Endothelial cell of umbilical vein (primary cell): ENCODE results near the gene CSF3. TPM values are rescaled to one million over a fixed set of nuclear protein-coding genes. Genes with fewer than 3 reads are reported as not detected.

Experiments
- BruUV-seq: library from RNA; stranded (reverse); fragments of 400-500 nt; replicated peaks from 2 replicates; lab custom pipeline; 2021; lab: Mats Ljungman, UMichigan
- CTCF ChIA-PET: fragments of 300-600, 350-600 bp; sonication (Branson Sonifier 250); formaldehyde crosslinking; loops from one replicate; lab custom pipeline; 2021; ENCODE audit warnings: antibody characterized with exemption, inconsistent platforms; lab: Charles Lee
- POLR2A ChIA-PET: fragments of 300-600, 350-600 bp; sonication (Branson Sonifier 250); formaldehyde crosslinking; loops from one replicate; lab custom pipeline; 2021; ENCODE audit warnings: antibody characterized with exemption, inconsistent platforms; lab: Charles Lee
- DNase-seq: peaks from one replicate; pipeline ENCODE4 v3.0.0-alpha.2; 2011; ENCODE audit warnings: low read depth, low spot score
- FAIRE-seq: peaks from 2 replicates; lab custom pipeline; 2011; peaks lifted over from hg19 to GRCh38; lab: Jason Lieb, UNC
- H2AFZ ChIP-seq: 2 replicates; pipeline ENCODE4 v1.6.0; 2012; ENCODE audit warnings: low read depth, low read length, control low read depth, inconsistent platforms
- H3K27ac ChIP-seq: 2 replicates; pipeline ENCODE4 v1.5.1; 2011; ENCODE audit warnings: low read depth, mild to moderate bottlenecking, control low read depth, low read length, moderate library complexity; ENCODE audit not compliant: insufficient read depth
- H3K27me3 ChIP-seq, 2 experiments: 2 replicates each; pipeline versions ENCODE4 v1.6.0 to v1.6.1; 2011; ENCODE audit warnings: low read length in 2 of 2, mixed read lengths in 1 of 2; ENCODE audit not compliant: control insufficient read depth in 2 of 2, insufficient read depth in 2 of 2
- H3K36me3 ChIP-seq, 2 experiments: 2 replicates in 1 of 2; 3 replicates in 1 of 2; pipeline ENCODE4 v1.5.1; 2011; ENCODE audit warnings: low read length in 2 of 2, mild to moderate bottlenecking in 1 of 2, moderate library complexity in 1 of 2; ENCODE audit not compliant: control insufficient read depth in 2 of 2, insufficient read depth in 2 of 2; ENCODE audit errors: extremely low read depth in 1 of 2
- H3K4me1 ChIP-seq: 3 replicates; pipeline ENCODE4 v1.5.1; 2011; ENCODE audit warnings: mild to moderate bottlenecking, low read length; ENCODE audit not compliant: control insufficient read depth, insufficient read depth; ENCODE audit errors: extremely low read depth
- H3K4me2 ChIP-seq: 2 replicates; pipeline ENCODE4 v1.6.1; 2011; ENCODE audit warnings: low read length, control low read depth, mixed read lengths; ENCODE audit not compliant: insufficient read depth
- H3K4me3 ChIP-seq, 3 experiments: fragments of 200-600 bp in 1 of 3; sonication (generic), shearing (Covaris generic) in 1 of 3; replicated peaks in 1 of 3; 2 replicates each; pipeline ENCODE4 v1.5.1; 2011 to 2016; ENCODE audit warnings: control low read depth in 3 of 3, low read length in 3 of 3, mild to moderate bottlenecking in 2 of 3, inconsistent platforms in 1 of 3, low read depth in 1 of 3, moderate library complexity in 1 of 3; ENCODE audit not compliant: insufficient read depth in 1 of 3
- H3K79me2 ChIP-seq: 2 replicates; pipeline ENCODE4 v1.6.0; 2012; ENCODE audit warnings: low read length, inconsistent platforms; ENCODE audit not compliant: control insufficient read depth, insufficient read depth
- H3K9ac ChIP-seq: replicated peaks from 2 replicates; pipeline ENCODE3; 2011; ENCODE audit warnings: low read length, control low read depth; ENCODE audit not compliant: insufficient read depth; ENCODE audit errors: extremely low read depth
- H3K9me1 ChIP-seq: replicated peaks from 3 replicates; pipeline ENCODE4 v1.6.0; 2011; ENCODE audit warnings: mild to moderate bottlenecking, low read length; ENCODE audit not compliant: control insufficient read depth, insufficient read depth; ENCODE audit errors: extremely low read depth
- H3K9me3 ChIP-seq: replicated peaks from 2 replicates; pipeline ENCODE4 v1.5.1; 2012; ENCODE audit warnings: low read length, inconsistent platforms; ENCODE audit not compliant: control insufficient read depth, insufficient read depth
- H4K20me1 ChIP-seq: replicated peaks from 2 replicates; pipeline ENCODE3; 2011; ENCODE audit warnings: mild to moderate bottlenecking, low read length; ENCODE audit not compliant: control insufficient read depth, insufficient read depth; ENCODE audit errors: extremely low read depth
- FOS ChIP-seq: IDR thresholded peaks from 2 replicates; pipeline ENCODE4 v1.6.1; 2011; ENCODE audit warnings: mild to moderate bottlenecking, low read length, moderate library complexity, borderline replicate concordance; ENCODE audit not compliant: insufficient read depth
- MAX ChIP-seq: IDR thresholded peaks from 2 replicates; pipeline ENCODE4 v1.6.1; 2011; ENCODE audit not compliant: insufficient read depth, insufficient read length
- MYC ChIP-seq: IDR thresholded peaks from one replicate; pipeline ENCODE4 v1.6.1; 2011; ENCODE audit warnings: mild to moderate bottlenecking, low read depth, low read length
- POLR2AphosphoS5 ChIP-seq: IDR thresholded peaks from 2 replicates; pipeline ENCODE4 v1.6.1; 2012; ENCODE audit warnings: low read depth, mild to moderate bottlenecking, control low read depth, low read length, moderate library complexity; ENCODE audit not compliant: insufficient read depth
- dilution Hi-C: fragments of 300-500 bp; cut with MboI; formaldehyde crosslinking; loops from one replicate; pipeline ENCODE4 v1.15.0; 2019; ENCODE audit warnings: low sequenced_read_pairs; ENCODE audit not compliant: extremely low pct_ligation_motif_present
- intact Hi-C: fragments of 100-400 bp; cut with micrococcal nuclease; formaldehyde crosslinking; loops from one replicate; pipeline ENCODE4 v1.10.0; 2022
- polyA plus RNA-seq, 4 experiments: library from polyadenylated mRNA; depleted of rRNA in 3 of 4; stranded (reverse) in 3 of 4; unstranded in 1 of 4; fragments of >200 nt; gene quantifications; 2 replicates each; pipeline versions ENCODE4 v1.2.1 to v1.2.3, GENCODE V29; 2011 to 2012; ENCODE audit warnings: missing spikeins in 1 of 4
- total RNA-seq: library from RNA; stranded (reverse); gene quantifications from 2 replicates; pipeline ENCODE4 v1.2.3, GENCODE V29; 2021

CSF3 gene
- total and polyA plus RNA-seq, 2 donors (not counting 3 experiments of a cell fraction or from before 2014, with no cell fraction given), result 1.0 to 2.9 TPM

DNA sequence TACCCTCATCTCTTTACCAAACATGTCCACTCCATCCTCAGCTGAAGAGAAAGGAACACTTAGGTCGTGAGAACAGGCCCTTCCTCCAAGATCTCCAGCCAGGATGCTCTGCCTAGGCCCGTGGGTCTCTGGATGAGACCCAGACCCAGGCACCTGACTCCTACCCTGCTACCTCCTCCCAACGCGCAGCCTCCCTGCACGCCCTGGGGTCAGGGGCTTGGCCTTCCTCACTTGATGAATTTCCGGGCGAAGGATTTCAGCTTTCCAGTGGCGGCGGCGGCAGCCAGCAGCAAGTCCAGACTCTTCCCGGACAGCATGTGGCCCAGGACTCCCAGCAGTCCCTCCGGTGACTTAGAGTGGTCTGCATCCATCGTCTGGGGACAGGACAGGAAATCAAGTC, 13.4 kb downstream of the CSF3 start:
- peaks cover 2 to 40% of the 10 kb centered on the region in 2 experiments for H3K36me3 ChIP-seq

DNA sequence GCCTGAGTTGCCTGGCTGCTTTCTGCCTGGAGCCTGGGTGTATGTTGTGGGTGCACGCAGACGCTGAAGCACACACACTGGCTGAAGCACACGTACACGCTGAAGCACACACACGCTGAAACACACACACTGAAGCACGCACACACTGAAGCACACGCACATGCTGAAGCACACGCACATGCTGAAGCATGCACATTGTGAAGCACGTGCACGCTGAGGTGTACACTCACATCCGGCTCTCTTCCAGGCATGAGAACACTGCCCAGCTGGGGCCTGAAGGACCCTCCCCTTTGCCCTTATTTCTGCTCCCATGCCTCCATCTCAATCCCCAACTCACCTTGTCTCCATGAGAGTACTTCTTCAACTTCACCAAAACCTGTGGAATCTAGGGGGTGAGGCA, 16.5 kb downstream of the CSF3 start:
- Histone ChIP-seq H3K4me3 (no peak overlapping the region), H3K79me2 (no peaks in the 10 kb centered on the region), H3K4me1 (peaks cover 2% of the 10 kb centered on the region), H3K27me3 (no peaks in the 10 kb centered on the region), H3K9me1 (no peaks in the 10 kb centered on the region), H2AFZ (no peak overlapping the region), H3K9me3 (no peaks in the 10 kb centered on the region), H3K27ac (no peak overlapping the region), H3K9ac (no peak overlapping the region), H3K36me3 (peaks cover 2 to 45% of the 10 kb centered on the region in 2 experiments), H3K4me2 (no peak overlapping the region), H4K20me1 (no peaks in the 10 kb centered on the region)
- no peak for TF ChIP-seq FOS
- TF ChIP-seq MAX, result no peak
- TF ChIP-seq MYC, result no peak
- DNase-seq, result no peak
- BruUV-seq, result no TSS peak
- dilution Hi-C loops (no loop called here), intact Hi-C loops (no loop called here)
- FAIRE-seq, result no peak
- ChIA-PET POLR2A (no interaction called here), CTCF (no interaction called here)

More for the DNA sequence above, 13.4 kb downstream of the CSF3 start:
- H3K4me1 ChIP-seq, result peaks cover 32% of the 10 kb centered on the region
- H3K4me2 ChIP-seq, result no peak overlapping the region
- H3K9ac ChIP-seq, result no peak overlapping the region
- intact Hi-C loops (no loop called here), dilution Hi-C loops (no loop called here)
- TF ChIP-seq POLR2AphosphoS5 (no peak), MAX (no peak)
- H2AFZ ChIP-seq, result no peak overlapping the region
- POLR2A ChIA-PET, result no interaction called here
- H4K20me1 ChIP-seq, result no peaks in the 10 kb centered on the region
- FAIRE-seq (no peak), DNase-seq (no peak)
- no peaks in the 10 kb centered on the region for H3K27me3 ChIP-seq
- H3K27ac ChIP-seq, result no peak overlapping the region
- no peaks in the 10 kb centered on the region for H3K79me2 ChIP-seq
- H3K9me3 ChIP-seq, result no peaks in the 10 kb centered on the region
- CTCF ChIA-PET, result interaction anchor here (0.9 to 5.5 kb wide), 9 partner anchors 8 to 155 kb away, joined by 3 to 246 read pairs (median 5); partner anchors contain the start of gene CSF3
- no TSS peak for BruUV-seq
- no peak overlapping the region for H3K4me3 ChIP-seq
- H3K9me1 ChIP-seq, result no peaks in the 10 kb centered on the region
